OCI-LY3 (cell line): ENCODE data around the gene CDH23.

ENCODE experiments used
- H2AFZ ChIP-seq: fragments of 200-600, 300-600 bp; shearing (Covaris generic); 2 replicates; pipeline ENCODE4 v1.6.0; 2014; ENCODE audit warnings: antibody characterized with exemption, low read depth, low read length
- H3K27ac ChIP-seq: fragments of 200-600, 300-600 bp; sonication (generic); 2 replicates; pipeline ENCODE4 v1.5.1; 2014; ENCODE audit warnings: mild to moderate bottlenecking, low read length, moderate library complexity, mixed read lengths
- H3K27me3 ChIP-seq: fragments of 200-600, 300-600 bp; sonication (generic); 2 replicates; pipeline ENCODE4 v1.6.1; 2014; ENCODE audit warnings: low read depth, low read length, mixed read lengths
- H3K36me3 ChIP-seq: fragments of 200-600, 300-600 bp; sonication (generic); replicated peaks from 2 replicates; pipeline ENCODE3; 2014; ENCODE audit warnings: low read depth, low read length, mixed read lengths
- H3K4me1 ChIP-seq: fragments of 300-600, 200-600 bp; sonication (generic); 2 replicates; pipeline ENCODE4 v1.6.1; 2014; ENCODE audit warnings: low read length, mixed read lengths
- H3K4me2 ChIP-seq: fragments of 200-600, 300-600 bp; sonication (generic); 2 replicates; pipeline ENCODE4 v1.6.1; 2014; ENCODE audit warnings: low read length, mixed read lengths
- H3K4me3 ChIP-seq: fragments of 300-600, 200-600 bp; sonication (generic); 2 replicates; pipeline ENCODE4 v1.5.1; 2014; ENCODE audit warnings: antibody characterized with exemption, mild to moderate bottlenecking, low read length, moderate library complexity
- H3K79me2 ChIP-seq: fragments of 300-600, 200-600 bp; shearing (Covaris generic); 2 replicates; pipeline ENCODE4 v1.6.1; 2014; ENCODE audit warnings: mild to moderate bottlenecking, low read length, mixed read lengths
- H3K9ac ChIP-seq: fragments of 300-600, 200-600 bp; shearing (Covaris generic); 2 replicates; pipeline ENCODE4 v1.6.0; 2014; ENCODE audit warnings: mild to moderate bottlenecking, low read length, moderate library complexity
- H3K9me3 ChIP-seq: fragments of 200-600, 300-600 bp; shearing (Covaris generic); 2 replicates; pipeline ENCODE4 v1.6.1; 2014; ENCODE audit warnings: low read length, mixed read lengths; ENCODE audit not compliant: insufficient read depth
- H4K20me1 ChIP-seq: fragments of 200-600, 300-600 bp; sonication (generic); 2 replicates; pipeline ENCODE4 v1.6.1; 2016; ENCODE audit warnings: low read length, mixed read lengths; ENCODE audit not compliant: insufficient read depth
- EZH2phosphoT487 ChIP-seq: fragments of 200-600 bp; shearing (Covaris generic); IDR thresholded peaks from 2 replicates; pipeline ENCODE4 v1.6.1; 2018; ENCODE audit warnings: antibody characterized with exemption, mixed run types, low read depth
- TF ChIP-seq, protein P1 (sequence below): fragments of 200-600, 300-600 bp; sonication (generic); IDR thresholded peaks from 2 replicates; pipeline ENCODE4 v1.5.1; 2014; ENCODE audit warnings: antibody characterized with exemption, low read length, low read depth

CDH23 gene

DNA sequence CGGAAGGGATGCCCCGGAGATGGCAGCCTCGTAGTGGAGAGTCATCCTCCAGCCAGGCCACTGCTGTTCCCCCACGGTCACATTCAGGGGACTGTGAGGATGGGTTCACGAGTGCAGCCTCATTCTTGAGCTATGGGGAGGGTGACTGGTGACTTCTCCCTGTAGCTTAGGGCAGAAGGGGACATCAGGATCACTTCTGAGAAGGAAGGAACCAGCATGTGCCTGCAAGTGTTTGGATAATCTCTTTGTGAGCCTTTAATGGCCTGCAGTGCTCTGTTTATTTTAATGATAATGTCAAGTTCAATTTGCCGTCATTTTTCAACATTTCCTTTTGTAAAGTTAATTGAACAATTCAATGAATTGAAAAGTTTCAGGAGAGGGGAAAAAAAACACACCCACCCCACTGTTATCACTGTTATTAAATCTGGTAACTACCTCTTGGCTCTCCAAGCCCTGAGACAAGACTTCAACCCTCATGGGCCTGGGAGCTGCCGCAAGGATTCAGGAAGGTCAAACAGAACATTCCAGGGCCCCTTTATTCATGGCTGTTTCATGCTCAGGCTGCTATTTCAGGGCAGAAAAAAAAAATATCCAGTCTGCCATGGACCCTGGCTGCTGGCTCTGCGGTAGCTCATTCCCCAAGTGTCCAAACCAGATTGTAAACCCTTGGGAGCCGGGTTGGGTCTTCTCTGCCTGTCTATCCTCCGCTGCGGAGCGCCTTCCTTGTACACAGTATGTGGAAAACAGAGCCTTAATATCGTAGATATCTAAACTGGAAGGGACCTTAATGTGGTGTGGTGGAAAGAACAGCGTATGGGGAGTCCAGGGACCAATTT lies 100.4 kb downstream of the CDH23 start:
- Histone ChIP-seq H3K9ac (no peak overlapping the region), H3K4me3 (no peak overlapping the region), H3K27me3 (peaks cover 18% of the 10 kb centered on the region), H4K20me1 (no peaks in the 10 kb centered on the region), H3K4me2 (no peak overlapping the region), H3K36me3 (no peaks in the 10 kb centered on the region), H3K79me2 (no peaks in the 10 kb centered on the region), H2AFZ (no peak overlapping the region), H3K4me1 (peaks cover 23% of the 10 kb centered on the region), H3K27ac (no peak overlapping the region), H3K9me3 (no peaks in the 10 kb centered on the region)
- TF ChIP-seq EZH2phosphoT487 = no peak
- TF ChIP-seq, protein P1, sequence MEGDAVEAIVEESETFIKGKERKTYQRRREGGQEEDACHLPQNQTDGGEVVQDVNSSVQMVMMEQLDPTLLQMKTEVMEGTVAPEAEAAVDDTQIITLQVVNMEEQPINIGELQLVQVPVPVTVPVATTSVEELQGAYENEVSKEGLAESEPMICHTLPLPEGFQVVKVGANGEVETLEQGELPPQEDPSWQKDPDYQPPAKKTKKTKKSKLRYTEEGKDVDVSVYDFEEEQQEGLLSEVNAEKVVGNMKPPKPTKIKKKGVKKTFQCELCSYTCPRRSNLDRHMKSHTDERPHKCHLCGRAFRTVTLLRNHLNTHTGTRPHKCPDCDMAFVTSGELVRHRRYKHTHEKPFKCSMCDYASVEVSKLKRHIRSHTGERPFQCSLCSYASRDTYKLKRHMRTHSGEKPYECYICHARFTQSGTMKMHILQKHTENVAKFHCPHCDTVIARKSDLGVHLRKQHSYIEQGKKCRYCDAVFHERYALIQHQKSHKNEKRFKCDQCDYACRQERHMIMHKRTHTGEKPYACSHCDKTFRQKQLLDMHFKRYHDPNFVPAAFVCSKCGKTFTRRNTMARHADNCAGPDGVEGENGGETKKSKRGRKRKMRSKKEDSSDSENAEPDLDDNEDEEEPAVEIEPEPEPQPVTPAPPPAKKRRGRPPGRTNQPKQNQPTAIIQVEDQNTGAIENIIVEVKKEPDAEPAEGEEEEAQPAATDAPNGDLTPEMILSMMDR = no peak

DNA sequence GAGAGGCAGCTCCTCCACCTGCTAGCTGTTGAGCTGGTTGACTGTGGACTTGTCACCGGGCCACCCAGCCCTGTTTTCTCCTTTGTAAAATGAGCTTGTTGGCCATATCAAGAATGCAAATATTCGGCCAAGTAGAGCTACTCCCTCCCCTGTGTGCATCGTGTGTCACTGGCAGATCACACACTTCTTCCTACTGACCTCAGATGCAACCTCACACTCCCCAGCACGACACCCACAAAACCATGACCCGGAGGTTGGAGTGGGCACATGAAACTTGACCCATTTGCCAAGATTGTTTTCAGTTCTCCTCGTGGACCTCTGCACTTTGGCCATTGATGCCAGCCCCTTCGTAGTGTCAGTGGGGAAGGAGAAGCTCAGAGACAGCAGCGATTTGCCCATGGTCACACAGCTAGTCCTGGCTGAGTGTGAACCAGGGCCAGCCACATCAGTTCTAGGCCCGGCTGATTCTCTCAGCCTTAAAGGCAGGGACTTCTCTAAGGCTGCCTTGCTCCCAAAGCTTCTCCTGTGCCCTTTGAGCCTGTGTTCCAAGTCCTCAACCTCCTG lies 101.1 kb downstream of the CDH23 start:
- peaks cover 18% of the 10 kb centered on the region for H3K27me3 ChIP-seq
- TF ChIP-seq, protein P1 = no peak
- TF ChIP-seq EZH2phosphoT487 = no peak

DNA sequence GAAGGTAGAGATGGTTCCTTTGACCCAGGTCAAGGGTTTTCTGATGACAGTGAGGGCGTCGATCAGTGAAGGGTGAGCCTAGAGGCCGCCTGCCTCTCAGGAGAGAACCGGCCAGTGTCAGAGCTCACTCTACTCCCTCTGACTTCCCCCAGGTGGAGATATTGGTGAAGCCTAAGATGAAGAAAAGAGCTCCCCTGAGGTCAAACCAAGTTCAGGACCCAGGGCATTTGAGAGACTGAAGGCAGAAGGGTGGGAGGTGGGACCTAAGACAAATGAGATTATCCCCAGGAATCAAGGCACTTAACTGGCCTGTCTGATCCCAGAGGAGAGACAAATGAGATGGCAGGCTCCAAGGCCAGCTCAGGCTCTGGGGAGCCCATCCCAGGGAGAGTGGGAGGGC lies 104.7 kb downstream of the CDH23 start:
- Histone ChIP-seq H2AFZ (no peak overlapping the region), H4K20me1 (no peaks in the 10 kb centered on the region), H3K9ac (no peak overlapping the region), H3K4me2 (no peak overlapping the region), H3K4me1 (no peaks in the 10 kb centered on the region), H3K36me3 (no peaks in the 10 kb centered on the region), H3K79me2 (no peaks in the 10 kb centered on the region), H3K27ac (no peak overlapping the region), H3K4me3 (no peak overlapping the region), H3K27me3 (peaks cover 9% of the 10 kb centered on the region), H3K9me3 (no peaks in the 10 kb centered on the region)
- TF ChIP-seq, protein P1 = no peak
- no peak for TF ChIP-seq EZH2phosphoT487

More for the DNA sequence above, 101.1 kb downstream of the CDH23 start:
- no peak overlapping the region for H3K9ac ChIP-seq
- no peak overlapping the region for H3K27ac ChIP-seq
- no peaks in the 10 kb centered on the region for H4K20me1 ChIP-seq
- no peak overlapping the region for H3K4me3 ChIP-seq
- H3K4me1 ChIP-seq = peaks cover 23% of the 10 kb centered on the region
- no peaks in the 10 kb centered on the region for H3K79me2 ChIP-seq
- H3K36me3 ChIP-seq = no peaks in the 10 kb centered on the region
- H3K9me3 ChIP-seq = no peaks in the 10 kb centered on the region
- no peak overlapping the region for H3K4me2 ChIP-seq
- no peak overlapping the region for H2AFZ ChIP-seq

DNA sequence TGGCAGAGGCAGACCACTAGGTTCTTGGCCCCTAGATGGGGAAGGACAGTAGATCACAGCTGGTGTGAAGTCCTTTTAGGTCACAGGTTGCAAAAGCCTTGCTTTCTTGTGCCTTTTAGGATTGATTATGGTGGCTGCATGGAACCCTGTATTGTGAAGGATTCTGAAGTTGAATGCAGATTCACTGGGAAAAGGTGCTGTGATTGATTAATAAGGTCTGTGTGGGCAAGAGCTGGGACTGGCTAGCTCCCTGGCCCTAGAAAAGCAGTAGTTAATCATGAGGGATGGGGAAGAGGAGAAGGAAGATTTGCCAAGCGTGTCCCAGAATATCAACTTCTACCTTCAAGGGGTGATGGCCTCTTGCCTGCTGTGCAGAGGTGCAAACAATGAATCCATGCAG lies 105.5 kb downstream of the CDH23 start:
- Histone ChIP-seq H3K9ac (no peak overlapping the region), H3K4me3 (no peak overlapping the region), H4K20me1 (no peaks in the 10 kb centered on the region), H3K36me3 (no peaks in the 10 kb centered on the region), H3K79me2 (no peaks in the 10 kb centered on the region), H3K9me3 (no peaks in the 10 kb centered on the region), H3K27me3 (peaks cover 9% of the 10 kb centered on the region), H3K27ac (no peak overlapping the region), H3K4me2 (no peak overlapping the region), H2AFZ (no peak overlapping the region), H3K4me1 (no peaks in the 10 kb centered on the region)
- TF ChIP-seq, protein P1 = no peak
- no peak for TF ChIP-seq EZH2phosphoT487
